Measurements from ENCODE around the gene PGAM2.
"Not testable (repeated sequence)": the region's sequence is repeated elsewhere in the genome, so short reads cannot be mapped to it uniquely, and the experiment has no call there.

The PGAM2 gene

GRCh38 chr7:44018857-44019807 is 46.2 kb downstream of the PGAM2 start:
- DNase-seq, result peak; percentile 99

GRCh38 chr7:44015090-44015489 is 50.3 kb downstream of the PGAM2 start:
- not testable (repeated sequence) for DNase-seq

All from stimulated activated CD4-positive, alpha-beta T cell treated with anti-CD3 and anti-CD28 coated beads, Interleukin-4, amount 100 ng/mL, for 24 hours (primary cell).